ENCODE data around the gene TMEM95.

Gene TMEM95

GRCh38 chr17:7394452-7395191 lies 39.7 kb downstream of the TMEM95 start, which contains the start of gene PLSCR3:
Gene PLSCR3, minus strand, starts transcription at chr17:7394525. Its CDS starts 415 bp downstream, at chr17:7394110.
- H3K4me3 ChIP-seq (replicated peaks; ENCODE audit: low read depth, low read length), result peak within 1 kb of the TSS; percentile 82
- DNase-seq (ENCODE audit: low read depth), result peak; percentile 87
- TF ChIP-seq CTCF (IDR thresholded peaks at IDR 0.05; ENCODE audit: low read length, missing control alignments), result peak; percentile 41

GRCh38 chr17:7396147-7396546 lies 41.2 kb downstream of the TMEM95 start:
- no peak for TF ChIP-seq CTCF (IDR thresholded peaks at IDR 0.05; ENCODE audit: low read length, missing control alignments)
- DNase-seq (ENCODE audit: low read depth), result no peak
- no peak overlapping the region for H3K4me3 ChIP-seq (replicated peaks; ENCODE audit: low read depth, low read length)

GRCh38 chr17:7398612-7399011 lies 43.7 kb downstream of the TMEM95 start:
- no peak overlapping the region for H3K4me3 ChIP-seq (replicated peaks; ENCODE audit: low read depth, low read length)
- DNase-seq (ENCODE audit: low read depth), result no peak
- no peak for TF ChIP-seq CTCF (IDR thresholded peaks at IDR 0.05; ENCODE audit: low read length, missing control alignments)

- DNase-seq (ENCODE audit: low read depth), result no peak
- H3K4me3 ChIP-seq (replicated peaks; ENCODE audit: low read depth, low read length), result peak overlapping the region; percentile 73
- TF ChIP-seq CTCF (IDR thresholded peaks at IDR 0.05; ENCODE audit: low read length, missing control alignments), result no peak
Measured at GRCh38 chr17:7403043-7403726, 48.2 kb downstream of the TMEM95 start.

GRCh38 chr17:7403727-7403976 lies 48.7 kb downstream of the TMEM95 start:
- DNase-seq (ENCODE audit: low read depth), result no peak
- H3K4me3 ChIP-seq (replicated peaks; ENCODE audit: low read depth, low read length), result peak overlapping the region; percentile 73
- TF ChIP-seq CTCF (IDR thresholded peaks at IDR 0.05; ENCODE audit: low read length, missing control alignments), result no peak

GRCh38 chr17:7403977-7404736 lies 49.2 kb downstream of the TMEM95 start, which contains the start of gene TMEM256:
Gene TMEM256, minus strand, starts transcription at chr17:7404097. Its CDS starts 13 bp downstream, at chr17:7404084.
- no peak for TF ChIP-seq CTCF (IDR thresholded peaks at IDR 0.05; ENCODE audit: low read length, missing control alignments)

More at GRCh38 chr17:7403977-7404736, 49.2 kb downstream of the TMEM95 start, which contains the start of gene TMEM256:
- peak within 1 kb of the TSS; percentile 73 for H3K4me3 ChIP-seq (replicated peaks; ENCODE audit: low read depth, low read length)
- DNase-seq (ENCODE audit: low read depth), result peak; percentile 99
